Testis (tissue), 3 donors: Measurements from ENCODE around the gene UTP15. TPM values are rescaled to one million over a fixed set of nuclear protein-coding genes. Genes with fewer than 3 reads are reported as not detected.

Experiments
- DNase-seq: peaks from one replicate; pipeline ENCODE4 v3.0.0-alpha.2; 2019
- H3K27ac ChIP-seq, 2 donors: fragments of 200-600 bp; sonication (generic); one replicate each; pipeline ENCODE4 v1.5.1; 2019
- H3K27me3 ChIP-seq: fragments of 200-600 bp; sonication (generic); one replicate; pipeline ENCODE4 v1.5.1; 2019
- H3K36me3 ChIP-seq: fragments of 200-600 bp; sonication (generic); one replicate; pipeline ENCODE4 v1.5.1; 2017; ENCODE audit warnings: low read depth; ENCODE audit errors: missing control alignments
- H3K4me1 ChIP-seq: fragments of 200-600 bp; sonication (generic); one replicate; pipeline ENCODE4 v1.5.1; 2019
- H3K4me3 ChIP-seq, 2 donors: fragments of 200-600 bp; sonication (generic); one replicate each; pipeline ENCODE4 v1.5.1; 2017 to 2019
- H3K9me3 ChIP-seq: fragments of 200-600 bp; sonication (generic); one replicate; pipeline ENCODE4 v1.5.1; 2017
- CTCF ChIP-seq, 3 experiments: fragments of 450-650 bp in 2 of 3; fragments of 200-600 bp in 1 of 3; sonication (generic) in 1 of 3; IDR thresholded peaks; one replicate each; pipeline ENCODE4 v1.5.1; 2016 to 2019; ENCODE audit warnings: antibody characterized with exemption in 3 of 3, mild to moderate bottlenecking in 2 of 3, moderate library complexity in 1 of 3
- POLR2A ChIP-seq: fragments of 450-650 bp; IDR thresholded peaks from one replicate; pipeline ENCODE4 v1.6.1; 2017; ENCODE audit warnings: antibody characterized with exemption, mild to moderate bottlenecking, moderate library complexity
- WGBS, 2 donors: methylation state at CpG; one replicate each; pipeline ENCODE4 v1.1.5; 2018; 5-methylcytosine and 5-hydroxymethylcytosine counted together
- intact Hi-C: fragments of 100-400 bp; cut with DNase I; formaldehyde crosslinking; loops from one replicate; pipeline ENCODE4 v1.15.1; 2023; ENCODE audit warnings: low total_unique reads
- polyA plus RNA-seq: library from polyadenylated mRNA; stranded (reverse); fragments of 350-450 nt; fragmentation: Illumina TruSeq; extraction: RNeasy Lipid Tissue Mini Kit (QIAGEN cat#74804); gene quantifications from one replicate; pipeline ENCODE4 v1.2.3, GENCODE V29; 2014; ENCODE audit warnings: low read depth, low replicate concordance; ENCODE audit not compliant: insufficient read depth
- total RNA-seq, 2 donors: library from RNA; depleted of rRNA; stranded (reverse); fragments of >200 nt; gene quantifications; one replicate each; pipeline ENCODE4 v1.2.3, GENCODE V29; 2016

UTP15 gene
- total and polyA plus RNA-seq, 3 donors from 2014 or later: 11.4 to 36.7 (median 34.9) TPM

DNA sequence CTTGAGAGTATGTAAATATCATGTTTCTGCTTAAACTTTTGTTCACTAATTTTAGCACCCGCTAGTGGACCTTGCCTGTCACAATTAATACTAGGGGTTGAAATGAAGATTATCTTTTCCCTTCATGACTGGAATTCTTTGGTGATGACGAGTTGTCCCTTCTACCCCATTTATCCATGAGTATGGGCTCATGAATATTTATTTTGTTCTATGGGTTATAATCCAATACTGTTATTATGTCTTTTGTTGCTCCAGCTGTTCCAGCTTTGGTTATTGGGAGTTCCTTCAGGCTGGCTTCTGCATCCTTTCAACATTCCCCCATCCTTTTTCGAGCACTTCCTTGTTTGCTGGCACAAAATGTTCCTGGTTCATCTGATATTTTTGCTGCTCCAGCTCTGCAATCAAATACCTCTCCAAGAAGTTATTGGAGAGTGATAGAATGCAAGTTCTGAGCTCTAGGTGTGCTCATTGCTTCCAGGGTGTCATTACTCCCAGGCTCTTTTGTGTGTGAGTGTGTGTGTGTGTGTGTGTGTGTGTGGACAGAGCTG lies 40.7 kb downstream of the UTP15 start:
- intact Hi-C loops: no loop called here
- Histone ChIP-seq H3K9me3 (no peaks in the 10 kb centered on the region), H3K4me3 (no peak overlapping the region), H3K36me3 (no peaks in the 10 kb centered on the region), H3K27me3 (no peaks in the 10 kb centered on the region), H3K4me1 (peaks cover 9% of the 10 kb centered on the region), H3K27ac (no peak overlapping the region)
- WGBS, 2 donors: 23 to 37% methylated on average over 3 of the region's 3 CpGs
- no peak for DNase-seq
- TF ChIP-seq CTCF (IDR thresholded peaks at IDR 0.05) (no peak), POLR2A (no peak)

DNA sequence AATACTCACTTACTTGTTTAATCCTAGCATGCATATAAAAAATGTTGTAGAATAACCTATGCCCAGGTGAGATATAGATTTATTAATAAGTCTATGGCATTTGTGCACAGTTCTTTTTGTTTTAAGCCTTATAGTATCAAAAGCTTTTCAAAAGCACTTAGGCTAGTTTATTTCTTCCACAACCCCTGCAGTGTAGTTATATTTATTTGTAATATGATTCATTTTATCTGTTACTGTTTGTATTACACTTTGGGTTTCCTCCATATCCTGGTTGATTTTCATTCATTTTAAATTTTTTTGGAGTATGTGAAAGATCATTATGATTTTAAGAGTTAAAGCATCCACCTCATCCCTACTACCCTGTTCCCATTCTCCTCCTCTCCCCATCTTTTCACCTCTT lies 41.7 kb downstream of the UTP15 start:
- H3K4me3 ChIP-seq: no peak overlapping the region
- TF ChIP-seq POLR2A (no peak), CTCF (IDR thresholded peaks at IDR 0.05) (no peak)
- no peaks in the 10 kb centered on the region for H3K36me3 ChIP-seq
- intact Hi-C loops: no loop called here
- peaks cover 9% of the 10 kb centered on the region for H3K4me1 ChIP-seq
- no peaks in the 10 kb centered on the region for H3K9me3 ChIP-seq
- DNase-seq: no peak
- H3K27ac ChIP-seq: no peak overlapping the region
- no peaks in the 10 kb centered on the region for H3K27me3 ChIP-seq

- H3K27me3 ChIP-seq: no peaks in the 10 kb centered on the region
- H3K9me3 ChIP-seq: no peaks in the 10 kb centered on the region
- no peak overlapping the region for H3K27ac ChIP-seq
- no peaks in the 10 kb centered on the region for H3K36me3 ChIP-seq
- intact Hi-C loops: no loop called here
- WGBS, 2 donors: 89 to 90% methylated on average over 3 of the region's 3 CpGs
- no peak overlapping the region for H3K4me3 ChIP-seq
- H3K4me1 ChIP-seq: no peaks in the 10 kb centered on the region
- no peak for DNase-seq
- TF ChIP-seq POLR2A: no peak
- TF ChIP-seq CTCF (IDR thresholded peaks at IDR 0.05): no peak
These were observed 47.3 kb downstream of the UTP15 start for GRCh38 chr5:73612799-73613198.

- H3K27me3 ChIP-seq: no peaks in the 10 kb centered on the region
These were observed 49.5 kb downstream of the UTP15 start for GRCh38 chr5:73615085-73615484.

More at GRCh38 chr5:73615085-73615484, 49.5 kb downstream of the UTP15 start:
- WGBS, 2 donors: 93 to 94% methylated on average over 2 of the region's 2 CpGs
- TF ChIP-seq POLR2A (no peak), CTCF (IDR thresholded peaks at IDR 0.05) (no peak)
- no peak overlapping the region for H3K4me3 ChIP-seq
- no peak overlapping the region for H3K27ac ChIP-seq
- DNase-seq: no peak
- no peaks in the 10 kb centered on the region for H3K9me3 ChIP-seq
- intact Hi-C loops: no loop called here
- H3K4me1 ChIP-seq: no peaks in the 10 kb centered on the region
- no peaks in the 10 kb centered on the region for H3K36me3 ChIP-seq
